IMR-90 (cell line): ENCODE data around the gene FGF12. TPM values are rescaled to one million over a fixed set of nuclear protein-coding genes. Genes with fewer than 3 reads are reported as not detected.

Experiments
- ATAC-seq: fragments of 200-7000 bp; cut with Tn5 transposase; 2 replicates; pipeline ENCODE4 v1.9.1; 2020; ENCODE audit warnings: low read depth, mild to moderate bottlenecking, moderate library complexity
- BruUV-seq: library from RNA; stranded (reverse); fragments of 400-500 nt; replicated peaks from 2 replicates; lab custom pipeline; 2021; lab: Mats Ljungman, UMichigan
- CTCF ChIA-PET: fragments of 300-600 bp; formaldehyde crosslinking; extraction: SDS; loops from one replicate; lab custom pipeline; 2021; ENCODE audit warnings: antibody characterized with exemption; lab: Yijun Ruan, JAX
- POLR2A ChIA-PET: fragments of 300-600 bp; sonication (Branson Sonifier 250); formaldehyde crosslinking; loops from one replicate; lab custom pipeline; 2022; ENCODE audit warnings: antibody characterized with exemption; ENCODE audit not compliant: unreplicated experiment; lab: Charles Lee
- DNase-seq: peaks from one replicate; pipeline ENCODE4 v3.0.0; 2013
- H2AFZ ChIP-seq: replicated peaks from 2 replicates; pipeline ENCODE3; 2013; ENCODE audit warnings: low read length, mild to moderate bottlenecking; ENCODE audit not compliant: poor library complexity
- H2AK5ac ChIP-seq: 2 replicates; pipeline ENCODE4 v1.6.1; 2013; ENCODE audit warnings: low read depth, low read length, inconsistent platforms
- H2AK9ac ChIP-seq: replicated peaks from 2 replicates; pipeline ENCODE3; 2013; ENCODE audit warnings: mild to moderate bottlenecking, low read depth, low read length, moderate library complexity; ENCODE audit not compliant: poor library complexity
- H2BK120ac ChIP-seq: 2 replicates; pipeline ENCODE4 v1.6.1; 2013; ENCODE audit warnings: low read depth, low read length, inconsistent platforms
- H2BK15ac ChIP-seq: 3 replicates; pipeline ENCODE4 v1.6.1; 2013; ENCODE audit warnings: low read depth, low read length, inconsistent platforms
- H2BK20ac ChIP-seq: 2 replicates; pipeline ENCODE4 v1.6.1; 2013; ENCODE audit warnings: low read depth, mild to moderate bottlenecking, inconsistent platforms, low read length, moderate library complexity
- H2BK5ac ChIP-seq: 2 replicates; pipeline ENCODE4 v1.6.1; 2013; ENCODE audit warnings: mild to moderate bottlenecking, low read depth, low read length, inconsistent platforms; ENCODE audit not compliant: poor library complexity, severe bottlenecking
- H3K14ac ChIP-seq: replicated peaks from 2 replicates; pipeline ENCODE4 v1.6.1; 2013; ENCODE audit warnings: low read depth, low read length, inconsistent platforms
- H3K18ac ChIP-seq: 2 replicates; pipeline ENCODE4 v1.6.1; 2013; ENCODE audit warnings: low read depth, low read length, control low read depth
- H3K23ac ChIP-seq: 2 replicates; pipeline ENCODE4 v1.6.1; 2013; ENCODE audit warnings: low read depth, low read length, inconsistent platforms
- H3K27ac ChIP-seq: 2 replicates; pipeline ENCODE4 v1.5.1; 2013; ENCODE audit warnings: mild to moderate bottlenecking, control low read depth, low read length; ENCODE audit not compliant: insufficient read depth
- H3K27me3 ChIP-seq: 2 replicates; pipeline ENCODE4 v1.6.1; 2013; ENCODE audit warnings: low read length; ENCODE audit not compliant: control insufficient read depth, insufficient read depth
- H3K36me3 ChIP-seq: 2 replicates; pipeline ENCODE4 v1.6.1; 2013; ENCODE audit warnings: low read length, mixed read lengths; ENCODE audit not compliant: control insufficient read depth, insufficient read depth
- H3K4ac ChIP-seq: 2 replicates; pipeline ENCODE4 v1.6.1; 2013; ENCODE audit warnings: low read depth, low read length, inconsistent platforms
- H3K4me1 ChIP-seq: 2 replicates; pipeline ENCODE4 v1.6.1; 2013; ENCODE audit warnings: low read length, mixed read lengths; ENCODE audit not compliant: control insufficient read depth, insufficient read depth
- H3K4me2 ChIP-seq: 2 replicates; pipeline ENCODE4 v1.6.1; 2013; ENCODE audit warnings: low read depth, mild to moderate bottlenecking, control low read depth, low read length, moderate library complexity
- H3K4me3 ChIP-seq: 2 replicates; pipeline ENCODE4 v1.5.1; 2013; ENCODE audit warnings: low read depth, mild to moderate bottlenecking, control low read depth, low read length, moderate library complexity; ENCODE audit not compliant: insufficient read depth
- H3K56ac ChIP-seq: 2 replicates; pipeline ENCODE4 v1.6.1; 2013; ENCODE audit warnings: low read length, inconsistent platforms; ENCODE audit not compliant: insufficient read depth; ENCODE audit errors: extremely low read depth
- H3K79me1 ChIP-seq, 2 experiments: 2 replicates each; pipeline ENCODE4 v1.6.1; 2013; ENCODE audit warnings: low read length in 2 of 2, inconsistent platforms in 1 of 2, low read depth in 1 of 2
- H3K9ac ChIP-seq: 2 replicates; pipeline ENCODE4 v1.6.1; 2013; ENCODE audit warnings: low read depth, low read length, control low read depth
- H3K9me1 ChIP-seq: 2 replicates; pipeline ENCODE4 v1.6.1; 2013; ENCODE audit warnings: low read length, inconsistent platforms; ENCODE audit not compliant: insufficient read depth
- H3K9me3 ChIP-seq: 2 replicates; pipeline ENCODE4 v1.6.1; 2013; ENCODE audit warnings: low read length; ENCODE audit not compliant: control insufficient read depth, insufficient read depth
- H4K20me1 ChIP-seq: 2 replicates; pipeline ENCODE4 v1.6.1; 2013; ENCODE audit warnings: low read length, inconsistent platforms; ENCODE audit not compliant: insufficient read depth
- H4K5ac ChIP-seq: 2 replicates; pipeline ENCODE4 v1.6.1; 2013; ENCODE audit warnings: mild to moderate bottlenecking, low read depth, low read length, control low read depth
- H4K8ac ChIP-seq, 2 experiments: 2 replicates each; pipeline ENCODE4 v1.6.1; 2013; ENCODE audit warnings: low read depth in 2 of 2, low read length in 2 of 2, control low read depth in 1 of 2, inconsistent platforms in 1 of 2
- H4K91ac ChIP-seq: 2 replicates; pipeline ENCODE4 v1.6.1; 2013; ENCODE audit warnings: low read depth, low read length, inconsistent platforms; ENCODE audit not compliant: insufficient read depth
- CHD1 ChIP-seq: IDR thresholded peaks from 2 replicates; pipeline ENCODE4 v1.6.1; 2012; ENCODE audit warnings: low read depth, low read length, improper control_type of control experiment
- CTCF ChIP-seq: conservative IDR thresholded peaks from 2 replicates; pipeline ENCODE4 v1.5.1; 2012; ENCODE audit warnings: mild to moderate bottlenecking, low read depth, low read length, improper control_type of control experiment
- ELK1 ChIP-seq: fragments of 150-350 bp; IDR thresholded peaks from 2 replicates; pipeline ENCODE4 v1.6.1; 2016; ENCODE audit warnings: low read depth, mild to moderate bottlenecking, low read length, moderate library complexity, borderline replicate concordance
- FOS ChIP-seq: fragments of 150-350 bp; IDR thresholded peaks from 2 replicates; pipeline ENCODE4 v1.6.1; 2016; ENCODE audit warnings: low read depth, low read length
- MAZ ChIP-seq: IDR thresholded peaks from 2 replicates; pipeline ENCODE4 v1.6.1; 2012; ENCODE audit warnings: low read depth, mild to moderate bottlenecking, low read length, improper control_type of control experiment, moderate library complexity, borderline replicate concordance
- MXI1 ChIP-seq: IDR thresholded peaks from 2 replicates; pipeline ENCODE4 v1.6.1; 2012; ENCODE audit warnings: low read depth, mild to moderate bottlenecking, low read length, moderate library complexity, borderline replicate concordance
- POLR2A ChIP-seq: IDR thresholded peaks from 2 replicates; pipeline ENCODE4 v1.6.1; 2012; ENCODE audit warnings: mild to moderate bottlenecking, low read depth, low read length
- RAD21 ChIP-seq: IDR thresholded peaks from 2 replicates; pipeline ENCODE4 v1.6.1; 2012; ENCODE audit warnings: low read length, improper control_type of control experiment
- RCOR1 ChIP-seq: IDR thresholded peaks from 2 replicates; pipeline ENCODE4 v1.6.1; 2012; ENCODE audit warnings: mild to moderate bottlenecking, low read length, improper control_type of control experiment; ENCODE audit not compliant: insufficient replicate concordance
- USF2 ChIP-seq: fragments of 150-350 bp; IDR thresholded peaks from 2 replicates; pipeline ENCODE4 v1.6.1; 2017; ENCODE audit warnings: mild to moderate bottlenecking, antibody characterized with exemption, low read length, low read depth
- WGBS, 2 experiments: methylation state at CpG; one replicate each; pipeline versions ENCODE4 v1.1.5 to v1.1.7; 2013; ENCODE audit warnings: missing lambda C conversion rate in 2 of 2; ENCODE audit not compliant: insufficient read length in 1 of 2; ENCODE audit errors: extremely low coverage in 2 of 2; 5-methylcytosine and 5-hydroxymethylcytosine counted together
- dilution Hi-C: fragments of 300-500 bp; cut with HindIII; formaldehyde crosslinking; loops from one replicate; pipeline ENCODE4 v1.14.3; 2018; ENCODE audit warnings: low sequenced_read_pairs; ENCODE audit not compliant: unreplicated experiment
- in situ Hi-C: fragments of 300-500 bp; cut with MboI; formaldehyde crosslinking; loops from 3 replicates; pipeline ENCODE4 v1.14.3; 2019; ENCODE audit warnings: low sequenced_read_pairs, inconsistent platforms, mixed read lengths
- intact Hi-C: fragments of 100-400 bp; cut with micrococcal nuclease; formaldehyde crosslinking; loops from 2 replicates; pipeline ENCODE4 v1.10.0; 2022
- polyA plus RNA-seq, 3 experiments: library from polyadenylated mRNA; depleted of rRNA; stranded (reverse); fragments of >200 nt; gene quantifications; 2 replicates each; pipeline ENCODE4 v1.2.3, GENCODE V29; 2012; ENCODE audit warnings: low replicate concordance in 1 of 3
- total RNA-seq: library from RNA; depleted of rRNA; stranded (reverse); fragments of >200 nt; gene quantifications from 2 replicates; pipeline ENCODE4 v1.2.3, GENCODE V29; 2012

Gene FGF12
- total and polyA plus RNA-seq, 2 of the 4 experiments (the other 2 are of a cell fraction), result not detected

GRCh38 chr3:192434186-192434585 is 293.2 kb downstream of the FGF12 start:
- no peak overlapping the region for H2AFZ ChIP-seq
- H3K9ac ChIP-seq, result no peak overlapping the region
- H2BK5ac ChIP-seq, result no peak overlapping the region
- H3K27ac ChIP-seq, result no peak overlapping the region
- in situ Hi-C loops (loop anchor here (25.0 kb wide), 1 partner anchor 1622 kb away; no protein-coding TSS in a partner anchor), dilution Hi-C loops (no loop called here), intact Hi-C loops (no loop called here)
- no peak overlapping the region for H2AK5ac ChIP-seq
- DNase-seq (no peak), ATAC-seq (no peak)
- no peak overlapping the region for H3K23ac ChIP-seq
- POLR2A ChIA-PET, result no interaction called here
- H2BK120ac ChIP-seq, result no peak overlapping the region
- CTCF ChIA-PET, result no interaction called here
- no peaks in the 10 kb centered on the region for H3K9me1 ChIP-seq
- H3K4ac ChIP-seq, result no peak overlapping the region
- H3K9me3 ChIP-seq, result no peaks in the 10 kb centered on the region
- H4K8ac ChIP-seq, result no peak overlapping the region
- no peak overlapping the region for H3K18ac ChIP-seq
- no peak overlapping the region for H3K56ac ChIP-seq
- H3K4me1 ChIP-seq, result no peaks in the 10 kb centered on the region
- H4K20me1 ChIP-seq, result no peaks in the 10 kb centered on the region
- H2BK20ac ChIP-seq, result no peak overlapping the region
- no peak overlapping the region for H4K5ac ChIP-seq
- no peak overlapping the region for H4K91ac ChIP-seq
- H3K79me1 ChIP-seq, result no peaks in the 10 kb centered on the region
- H3K36me3 ChIP-seq, result no peaks in the 10 kb centered on the region
- no peaks in the 10 kb centered on the region for H3K27me3 ChIP-seq
- WGBS, 2 experiments, result 20% methylated on average over 1 of the region's 2 CpGs; no CpG with 5 or more reads in 1 of the 2 experiments
- no peak for TF ChIP-seq POLR2A
- TF ChIP-seq USF2, result no peak
- TF ChIP-seq RAD21, result no peak
- TF ChIP-seq RCOR1, result no peak
- no peak for TF ChIP-seq CHD1
- no peak for TF ChIP-seq CTCF
- no peak for TF ChIP-seq MXI1
- TF ChIP-seq MAZ, result no peak
- no peak for TF ChIP-seq ELK1
- TF ChIP-seq FOS, result no peak
- H3K4me2 ChIP-seq, result no peak overlapping the region
- no peak overlapping the region for H2BK15ac ChIP-seq
- no TSS peak for BruUV-seq
- no peak overlapping the region for H3K4me3 ChIP-seq
- no peak overlapping the region for H3K14ac ChIP-seq
- no peak overlapping the region for H2AK9ac ChIP-seq
